Measurements from ENCODE around the gene MT2A.

The MT2A gene

GRCh38 chr16:56639045-56639444 is 30.7 kb downstream of the MT2A start:
- no peak for DNase-seq (ENCODE audit: low read depth in 2 of 2)

- DNase-seq (ENCODE audit: low read depth in 2 of 2): no peak
These were observed 31.7 kb downstream of the MT2A start for GRCh38 chr16:56640076-56640475.

GRCh38 chr16:56641166-56641565 is 32.8 kb downstream of the MT2A start:
- no peak for DNase-seq (ENCODE audit: low read depth in 2 of 2)

- no peak for DNase-seq (ENCODE audit: low read depth in 2 of 2)
These were observed 34.8 kb downstream of the MT2A start for GRCh38 chr16:56643080-56643778.

- DNase-seq (ENCODE audit: low read depth in 2 of 2): no peak
These were observed 35.4 kb downstream of the MT2A start for GRCh38 chr16:56643833-56644232.

- DNase-seq (ENCODE audit: low read depth in 2 of 2): no peak
These were observed 36.9 kb downstream of the MT2A start for GRCh38 chr16:56645311-56645710.

- DNase-seq (ENCODE audit: low read depth in 2 of 2): no peak
These were observed 37.5 kb downstream of the MT2A start for GRCh38 chr16:56645838-56646237.

- DNase-seq (ENCODE audit: low read depth in 2 of 2): no peak
These were observed 39.5 kb downstream of the MT2A start for GRCh38 chr16:56647641-56648431.

- no peak for DNase-seq (ENCODE audit: low read depth in 2 of 2)
These were observed 40.9 kb downstream of the MT2A start for GRCh38 chr16:56649271-56649670.

- no peak for DNase-seq (ENCODE audit: low read depth in 2 of 2)
These were observed 41.4 kb downstream of the MT2A start for GRCh38 chr16:56649820-56650219.

- no peak for DNase-seq (ENCODE audit: low read depth in 2 of 2)
These were observed 43.2 kb downstream of the MT2A start, which contains the start of gene MT1B for GRCh38 chr16:56651586-56651985. Gene MT1B, plus strand, starts transcription at chr16:56651886. Its CDS starts 68 bp downstream, at chr16:56651954.

GRCh38 chr16:56652600-56652999 is 44.2 kb downstream of the MT2A start:
- no peak for DNase-seq (ENCODE audit: low read depth in 2 of 2)

- no peak for DNase-seq (ENCODE audit: low read depth in 2 of 2)
These were observed 44.8 kb downstream of the MT2A start for GRCh38 chr16:56653218-56653617.

GRCh38 chr16:56657555-56658326 is 49.4 kb downstream of the MT2A start, which contains the start of gene MT1F:
Gene MT1F, plus strand, starts transcription at chr16:56657959. Its CDS starts 100 bp downstream, at chr16:56658059.
- no peak for DNase-seq (ENCODE audit: low read depth in 2 of 2)

GRCh38 chr16:56658327-56658875 is 50.0 kb downstream of the MT2A start:
- no peak for DNase-seq (ENCODE audit: low read depth in 2 of 2)
